NCI-H1436 treated with DMSO at 0.1 percent for 48 hours (cell line): Measurements from ENCODE around the gene ACSL6.

Source experiments
- DNase-seq: peaks from one replicate; lab custom pipeline; 2025; lab: John Stamatoyannopoulos, UW

Gene ACSL6

GRCh38 chr5:132011622-132012343, at the start of gene ACSL6:
ACSL6 (minus strand) TSS chr5:132011658; CDS start chr5:132011553, 105 bp downstream.
- DNase-seq: no peak

- no peak for DNase-seq
These were observed 49.2 kb upstream of the ACSL6 start, which contains the start of gene IL3 for GRCh38 chr5:132060501-132061161. IL3 (plus strand) TSS chr5:132060655; CDS start chr5:132060707, 52 bp downstream.

GRCh38 chr5:132059696-132060500, 48.4 kb upstream of the ACSL6 start:
- no peak for DNase-seq

GRCh38 chr5:132059043-132059695, 47.7 kb upstream of the ACSL6 start:
- DNase-seq: no peak

- no peak for DNase-seq
These were observed 47.2 kb upstream of the ACSL6 start for GRCh38 chr5:132058646-132059042.

- DNase-seq: no peak
These were observed 46.2 kb upstream of the ACSL6 start for GRCh38 chr5:132057498-132058255.

GRCh38 chr5:132056610-132057497, 45.4 kb upstream of the ACSL6 start:
- DNase-seq: no peak

- no peak for DNase-seq
These were observed 44.6 kb upstream of the ACSL6 start for GRCh38 chr5:132055808-132056609.

GRCh38 chr5:132055441-132055807, 44.0 kb upstream of the ACSL6 start:
- DNase-seq: no peak

GRCh38 chr5:132054697-132055440, 43.4 kb upstream of the ACSL6 start:
- no peak for DNase-seq

- no peak for DNase-seq
These were observed 42.7 kb upstream of the ACSL6 start for GRCh38 chr5:132054031-132054696.

GRCh38 chr5:132053483-132053882, 42.0 kb upstream of the ACSL6 start:
- no peak for DNase-seq

GRCh38 chr5:132052520-132052919, 41.1 kb upstream of the ACSL6 start:
- no peak for DNase-seq

GRCh38 chr5:132050661-132051552, 39.4 kb upstream of the ACSL6 start:
- no peak for DNase-seq

GRCh38 chr5:132050136-132050535, 38.7 kb upstream of the ACSL6 start:
- no peak for DNase-seq

- DNase-seq: no peak
These were observed 38.1 kb upstream of the ACSL6 start for GRCh38 chr5:132049559-132049958.

- DNase-seq: no peak
These were observed 37.6 kb upstream of the ACSL6 start for GRCh38 chr5:132049093-132049492.
